HepG2 (cell line): Measurements from ENCODE around the gene PEX11B. TPM values are rescaled to one million over a fixed set of nuclear protein-coding genes. Genes with fewer than 3 reads are reported as not detected.

Experiments
- ATAC-seq: fragments of 200-7000 bp; cut with Tn5 transposase; 3 replicates; pipeline ENCODE4 v1.9.1; 2020; ENCODE audit warnings: mild to moderate bottlenecking, moderate library complexity
- BruUV-seq: library from RNA; stranded (reverse); fragments of 400-500 nt; replicated peaks from 2 replicates; lab custom pipeline; 2021; lab: Mats Ljungman, UMichigan
- CTCF ChIA-PET: fragments of 300-600 bp; formaldehyde crosslinking; extraction: SDS; loops from one replicate; lab custom pipeline; 2021; ENCODE audit warnings: low total read pairs, inconsistent platforms, low intra/inter-chr PET ratio; lab: Yijun Ruan, JAX
- POLR2A ChIA-PET: fragments of 350-600 bp; sonication (Branson Sonifier 250); formaldehyde crosslinking; loops from one replicate; lab custom pipeline; 2020; ENCODE audit warnings: antibody characterized with exemption, inconsistent platforms; lab: Yijun Ruan, JAX
- DNase-seq: peaks from one replicate; pipeline ENCODE4 v3.0.0-alpha.2; 2015; ENCODE audit warnings: low spot score
- FAIRE-seq: peaks from 3 replicates; lab custom pipeline; 2011; peaks lifted over from hg19 to GRCh38; lab: Jason Lieb, UNC
- H2AFZ ChIP-seq: one replicate; pipeline ENCODE4 v1.6.1; 2011; ENCODE audit warnings: low read length, inconsistent platforms
- H3K27ac ChIP-seq: fragments of 300-600 bp; 3 replicates; pipeline ENCODE4 v1.8.0; 2011; ENCODE audit warnings: mixed run types, mild to moderate bottlenecking, mixed read lengths, low read length, inconsistent platforms; ENCODE audit not compliant: insufficient read depth; ENCODE audit errors: extremely low read length
- H3K27me3 ChIP-seq, 2 experiments: fragments of 200-600 bp in 1 of 2; 2 replicates in 1 of 2; 3 replicates in 1 of 2; pipeline versions ENCODE4 v1.6.0 to v1.8.0; 2011; ENCODE audit warnings: low read length in 2 of 2, mild to moderate bottlenecking in 2 of 2, moderate library complexity in 2 of 2, inconsistent platforms in 1 of 2; ENCODE audit not compliant: insufficient read depth in 2 of 2, control insufficient read depth in 1 of 2
- H3K36me3 ChIP-seq, 2 experiments: fragments of 200-600 bp in 1 of 2; replicated peaks in 1 of 2; 2 replicates in 1 of 2; 3 replicates in 1 of 2; pipeline versions ENCODE4 v1.5.1 to v1.8.0; 2011; ENCODE audit warnings: low read length in 2 of 2, inconsistent platforms in 1 of 2; ENCODE audit not compliant: insufficient read depth in 2 of 2, control insufficient read depth in 1 of 2
- H3K4me1 ChIP-seq: 2 replicates; pipeline ENCODE4 v1.5.1; 2012; ENCODE audit warnings: low read length, inconsistent platforms; ENCODE audit not compliant: insufficient read depth
- H3K4me2 ChIP-seq: 2 replicates; pipeline ENCODE4 v1.6.0; 2011; ENCODE audit warnings: low read depth, low read length, inconsistent platforms
- H3K4me3 ChIP-seq, 3 experiments: fragments of 200-600 bp in 1 of 3; sonication (generic), shearing (Covaris generic) in 1 of 3; replicated peaks in 1 of 3; 2 replicates each; pipeline ENCODE4 v1.5.1; 2011 to 2016; ENCODE audit warnings: low read length in 3 of 3, inconsistent platforms in 2 of 3, low read depth in 2 of 3, mild to moderate bottlenecking in 2 of 3, control low read depth in 1 of 3, mixed read lengths in 1 of 3; ENCODE audit not compliant: insufficient read depth in 1 of 3
- H3K79me2 ChIP-seq: one replicate; pipeline ENCODE4 v1.6.1; 2011; ENCODE audit warnings: low read length, inconsistent platforms; ENCODE audit not compliant: insufficient read depth
- H3K9ac ChIP-seq: 2 replicates; pipeline ENCODE4 v1.6.0; 2011; ENCODE audit warnings: mild to moderate bottlenecking, low read depth, low read length, inconsistent platforms; ENCODE audit not compliant: insufficient read depth
- H3K9me3 ChIP-seq: 2 replicates; pipeline ENCODE4 v1.5.1; 2012; ENCODE audit warnings: mild to moderate bottlenecking, low read length
- H4K20me1 ChIP-seq: 2 replicates; pipeline ENCODE4 v1.6.0; 2011; ENCODE audit warnings: inconsistent platforms, mild to moderate bottlenecking, low read length, moderate library complexity; ENCODE audit not compliant: insufficient read depth
- ARID2 ChIP-seq: sonication (generic); formaldehyde crosslinking; IDR thresholded peaks from 2 replicates; pipeline ENCODE4 v1.8.1; 2022; ENCODE audit warnings: mild to moderate bottlenecking, missing genetic modification reagents, borderline replicate concordance
- DMAP1 ChIP-seq: IDR thresholded peaks from 2 replicates; pipeline ENCODE4 v1.6.1; 2016
- NCOA1 ChIP-seq: sonication (generic); formaldehyde crosslinking; IDR thresholded peaks from 2 replicates; pipeline ENCODE4 v1.9.0; 2021; ENCODE audit warnings: missing genetic modification reagents
- NFKBIZ ChIP-seq: IDR thresholded peaks from 2 replicates; pipeline ENCODE4 v1.6.1; 2018; ENCODE audit warnings: missing genetic modification reagents, missing compliant biosample characterization
- PHF20 ChIP-seq: sonication (generic); formaldehyde crosslinking; IDR thresholded peaks from 2 replicates; pipeline ENCODE4 v1.5.0; 2020; ENCODE audit warnings: mild to moderate bottlenecking, missing genetic modification reagents
- RBM39 ChIP-seq: fragments of 200-400 bp; formaldehyde crosslinking; IDR thresholded peaks from one replicate; pipeline ENCODE4 v1.6.1; 2018; ENCODE audit warnings: antibody characterized with exemption, mild to moderate bottlenecking, low read depth, low read length; ENCODE audit not compliant: poor library complexity, severe bottlenecking
- RERE ChIP-seq: IDR thresholded peaks from 2 replicates; pipeline ENCODE4 v1.6.1; 2016; ENCODE audit warnings: low read depth, missing genetic modification reagents, missing compliant biosample characterization
- TFDP2 ChIP-seq: sonication (generic); formaldehyde crosslinking; IDR thresholded peaks from 2 replicates; pipeline ENCODE4 v1.4.0; 2020; ENCODE audit warnings: missing genetic modification reagents
- TP53 ChIP-seq: sonication (generic); formaldehyde crosslinking; conservative IDR thresholded peaks from 2 replicates; pipeline ENCODE4 v1.4.0; 2020; ENCODE audit warnings: missing genetic modification reagents
- ZFP36L1 ChIP-seq: sonication (generic); formaldehyde crosslinking; IDR thresholded peaks from 2 replicates; pipeline ENCODE4 v1.8.0; 2022; ENCODE audit warnings: mild to moderate bottlenecking, missing genetic modification reagents, moderate library complexity
- ZNF414 ChIP-seq: sonication (generic); formaldehyde crosslinking; IDR thresholded peaks from 2 replicates; pipeline ENCODE4 v1.5.0; 2020; ENCODE audit warnings: missing genetic modification reagents
- ZNF512 ChIP-seq: sonication (generic); formaldehyde crosslinking; IDR thresholded peaks from 2 replicates; pipeline ENCODE4 v1.4.0; 2020; ENCODE audit warnings: mild to moderate bottlenecking, missing genetic modification reagents
- WGBS: methylation state at CpG from one replicate; pipeline ENCODE4 v1.1.6; 2017; ENCODE audit warnings: low lambda C conversion rate; 5-methylcytosine and 5-hydroxymethylcytosine counted together
- in situ Hi-C: cut with HindIII; loops from 2 replicates; pipeline ENCODE4 v1.10.0; 2017; ENCODE audit warnings: low pct_unique_long_range_greater_than_20kb; ENCODE audit not compliant: extremely low pct_ligation_motif_present
- intact Hi-C: fragments of 100-400 bp; cut with micrococcal nuclease; formaldehyde crosslinking; loops from one replicate; pipeline ENCODE4 v1.10.0; 2022; ENCODE audit not compliant: unreplicated experiment
- polyA plus RNA-seq, 8 experiments: library from polyadenylated mRNA; depleted of rRNA in 3 of 8; stranded (reverse) in 7 of 8; unstranded in 1 of 8; fragments of >200 nt; fragmentation: Illumina TruSeq in 4 of 8; extraction: Trizol in 4 of 8; gene quantifications; 2 replicates each; pipeline versions ENCODE4 v1.2.1 to v1.2.3, GENCODE V29; 2011 to 2016; ENCODE audit warnings: low read depth in 4 of 8, missing spikeins in 1 of 8, mixed read lengths in 1 of 8; ENCODE audit not compliant: insufficient read depth in 1 of 8
- total RNA-seq, 5 experiments: library from RNA; depleted of rRNA; stranded (reverse); fragments of >200 nt; fragmentation: Illumina TruSeq; extraction: Trizol; gene quantifications; 2 replicates each; pipeline ENCODE4 v1.2.3, GENCODE V29; 2016; ENCODE audit warnings: low read depth in 1 of 5

Gene PEX11B
- total and polyA plus RNA-seq, 2 of the 13 experiments (the other 11 are each of a cell fraction or from before 2014, with no cell fraction given): 21.6 to 48.4 TPM

- intact Hi-C loops: loop anchor here (2.0 to 5.0 kb wide), 2 partner anchors 35 to 38 kb away; partner anchors contain the start of genes ANKRD34A and POLR3GL
- no TSS peak for BruUV-seq
- ATAC-seq: peak; percentile 99
- TF ChIP-seq TP53 (CRISPR knock-in tag): no peak
- TF ChIP-seq ZFP36L1 (CRISPR knock-in tag): peak; percentile 67; the same call in 1 of the 2 replicates
- no peak for TF ChIP-seq NFKBIZ
- TF ChIP-seq RBM39: peak; percentile 47
- no peak; the same call in 1 of the 2 replicates for TF ChIP-seq ZNF414 (CRISPR knock-in tag)
- no peak for TF ChIP-seq ARID2 (CRISPR knock-in tag)
- peak; percentile 88 for TF ChIP-seq DMAP1 (CRISPR knock-in tag)
- TF ChIP-seq ZNF512 (CRISPR knock-in tag): no peak
- TF ChIP-seq PHF20 (CRISPR knock-in tag): peak; percentile 94
- TF ChIP-seq RERE (CRISPR knock-in tag): no peak
- TF ChIP-seq TFDP2 (CRISPR knock-in tag): peak; percentile 51; the same call in 1 of the 2 replicates
- TF ChIP-seq NCOA1 (CRISPR knock-in tag): no peak
These were observed 8.8 kb upstream of the PEX11B start, which contains the start of gene RBM8A for GRCh38 chr1:145927063-145927886. TSS of gene RBM8A (minus strand) at chr1:145927484. CDS start at chr1:145927426, 58 bp downstream.

More at GRCh38 chr1:145927063-145927886, 8.8 kb upstream of the PEX11B start, which contains the start of gene RBM8A:
- Histone ChIP-seq H3K9ac (peak within 1 kb of the TSS; percentile 96), H3K4me3 (peak within 1 kb of the TSS; percentile 77 to 95 (median 83)), H3K79me2 (peaks cover 15% of the 10 kb centered on the region), H2AFZ (peak within 1 kb of the TSS; percentile 39), H3K4me2 (peak within 1 kb of the TSS; percentile 82), H3K27me3 (no peaks in the 10 kb centered on the region; a peak in 1 of 5 replicates), H3K36me3 (no peaks in the 10 kb centered on the region; a peak in 4 of 5 replicates), H3K4me1 (peaks cover 17% of the 10 kb centered on the region), H3K9me3 (no peaks in the 10 kb centered on the region), H4K20me1 (no peaks in the 10 kb centered on the region), H3K27ac (peak within 1 kb of the TSS; percentile 88)
- peak; percentile 97 for DNase-seq
- POLR2A ChIA-PET: interaction anchor here (0.7 to 5.6 kb wide), 28 partner anchors 9 to 124 kb away, joined by 3 to 84 read pairs (median 7); partner anchors contain the start of genes ANKRD34A, ANKRD35, ITGA10 and LIX1L
- 1% methylated on average over 38 of the region's 41 CpGs for WGBS
- CTCF ChIA-PET: interaction anchor here (1.6 kb wide), 1 partner anchor 35 kb away, joined by 9 read pairs; no protein-coding TSS in a partner anchor
- FAIRE-seq: peak; percentile 97
- in situ Hi-C loops: loop anchor here (5.0 kb wide), 2 partner anchors 35 to 40 kb away; partner anchors contain the start of genes ANKRD34A, ANKRD35 and POLR3GL
